ENCODE results near the gene MYOM3. TPM values are rescaled to one million over a fixed set of nuclear protein-coding genes. Genes with fewer than 3 reads are reported as not detected.

MYOM3 gene
- polyA plus RNA-seq, 2 of the 4 experiments (the other 2 are of a cell fraction) = 2.6 to 8.5 TPM

GRCh38 chr1:24118410-24119242 lies 6.7 kb upstream of the MYOM3 start (continued):
- TF ChIP-seq HOXA7 (CRISPR knock-in tag; IDR thresholded peaks at IDR 0.05) (no peak), ZC3H11A (IDR thresholded peaks at IDR 0.05) (no peak), TP53 (CRISPR knock-in tag; IDR thresholded peaks at IDR 0.05) (no peak), RARB (CRISPR knock-in tag; IDR thresholded peaks at IDR 0.05) (no peak), RNF2 (IDR thresholded peaks at IDR 0.05; ENCODE audit: borderline replicate concordance, low read depth) (no peak), RCOR1 (IDR thresholded peaks at IDR 0.05; ENCODE audit: low read depth, low read length) (no peak)

DNA sequence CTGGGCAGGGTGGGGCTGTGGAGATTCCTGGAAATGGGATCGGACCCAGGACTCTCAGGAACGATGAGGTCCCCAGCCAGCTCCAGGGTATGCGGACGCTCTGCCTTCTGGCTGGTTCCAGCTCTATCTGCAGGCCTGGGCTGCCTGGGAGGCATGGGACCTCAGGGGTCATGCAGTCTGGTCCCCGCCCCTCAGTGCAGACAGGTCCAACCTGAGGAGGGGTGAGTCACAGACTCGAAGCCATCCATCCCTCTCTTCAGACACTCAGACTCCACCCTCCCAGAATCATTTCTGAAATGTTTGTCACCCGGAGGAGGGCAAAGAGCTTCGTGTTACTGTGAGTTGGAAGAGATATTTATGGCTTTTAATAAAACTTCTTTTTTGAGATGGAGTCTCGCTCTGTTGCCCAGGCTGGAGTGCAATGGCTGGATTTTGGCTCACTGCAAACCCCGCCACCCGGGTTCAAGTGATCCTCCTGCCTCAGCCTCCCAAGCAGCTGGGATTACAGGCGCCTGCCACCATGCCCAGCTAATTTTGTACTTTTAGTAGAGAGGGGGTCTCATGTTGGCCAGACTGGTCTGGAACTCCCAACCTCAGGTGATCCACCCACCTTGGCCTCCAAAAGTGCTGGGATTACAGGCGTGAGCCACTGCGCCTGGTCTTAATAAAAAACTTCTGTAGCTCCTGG lies 5.9 kb upstream of the MYOM3 start:
- no peak for FAIRE-seq
- Histone ChIP-seq H3K4me2 (peak overlapping the region; percentile 47), H3K9me3 (no peaks in the 10 kb centered on the region), H3K27ac (peak overlapping the region; percentile 39 to 70; a peak in 5 of 6 replicates), H3K4me1 (peaks cover 24% of the 10 kb centered on the region), H3K4me3 (no peak overlapping the region)
- peak; percentile 43 to 56 for DNase-seq (ENCODE audit: low read depth in 1 of 2, low spot score in 1 of 2)
- peak; percentile 78 to 86 for ATAC-seq
- TF ChIP-seq, protein P1, sequence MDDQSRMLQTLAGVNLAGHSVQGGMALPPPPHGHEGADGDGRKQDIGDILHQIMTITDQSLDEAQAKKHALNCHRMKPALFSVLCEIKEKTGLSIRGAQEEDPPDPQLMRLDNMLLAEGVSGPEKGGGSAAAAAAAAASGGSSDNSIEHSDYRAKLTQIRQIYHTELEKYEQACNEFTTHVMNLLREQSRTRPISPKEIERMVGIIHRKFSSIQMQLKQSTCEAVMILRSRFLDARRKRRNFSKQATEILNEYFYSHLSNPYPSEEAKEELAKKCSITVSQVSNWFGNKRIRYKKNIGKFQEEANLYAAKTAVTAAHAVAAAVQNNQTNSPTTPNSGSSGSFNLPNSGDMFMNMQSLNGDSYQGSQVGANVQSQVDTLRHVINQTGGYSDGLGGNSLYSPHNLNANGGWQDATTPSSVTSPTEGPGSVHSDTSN (IDR thresholded peaks at IDR 0.05) = no peak
- TF ChIP-seq ESRRA (IDR thresholded peaks at IDR 0.05; ENCODE audit: borderline replicate concordance, low read length) (no peak), FOSL2 (IDR thresholded peaks at IDR 0.05) (no peak), FOSL2 (CRISPR knock-in tag; IDR thresholded peaks at IDR 0.05) (peak; percentile 33; the same call in 1 of the 2 replicates)
- whole genome bisulfite sequencing (ENCODE audit: missing lambda C conversion rate) = 61% methylated on average over 14 of the region's 14 CpGs
- ChIA-PET CTCF (interaction anchor here (1.0 kb wide), 1 partner anchor 47 kb away, joined by 3 read pairs; no protein-coding TSS in a partner anchor), POLR2A (interaction anchor here (1.2 kb wide), 1 partner anchor 9 kb away, joined by 3 read pairs; no protein-coding TSS in a partner anchor)

- FAIRE-seq = no peak
- H3K27ac ChIP-seq = peak overlapping the region; percentile 39 to 70; a peak in 4 of 6 replicates
- peaks cover 27% of the 10 kb centered on the region for H3K4me1 ChIP-seq
- no peak for ATAC-seq
- 92% methylated on average over 2 of the region's 2 CpGs for WGBS (ENCODE audit: missing lambda C conversion rate)
- CTCF ChIA-PET = interaction anchor here (1.0 kb wide), 1 partner anchor 46 kb away, joined by 3 read pairs; no protein-coding TSS in a partner anchor
- DNase-seq (ENCODE audit: low read depth in 1 of 2, low spot score in 1 of 2) = no peak
- no peak overlapping the region for H3K4me3 ChIP-seq
- H3K4me2 ChIP-seq = peak overlapping the region; percentile 47; the same call in 2 of the 3 replicates
- H3K9me3 ChIP-seq = no peaks in the 10 kb centered on the region
- POLR2A ChIA-PET = interaction anchor here (1.2 kb wide), 1 partner anchor 8 kb away, joined by 3 read pairs; no protein-coding TSS in a partner anchor
- TF ChIP-seq NPAS2 (CRISPR knock-in tag; IDR thresholded peaks at IDR 0.05; ENCODE audit: borderline replicate concordance) (no peak), ZFP36 (IDR thresholded peaks at IDR 0.05; ENCODE audit: borderline replicate concordance, partially characterized antibody) (no peak), EP300 (IDR thresholded peaks at IDR 0.05) (no peak), MYC (IDR thresholded peaks at IDR 0.05; ENCODE audit: borderline replicate concordance, low read length) (no peak), FOSL2 (IDR thresholded peaks at IDR 0.05) (no peak), FOSL2 (CRISPR knock-in tag; IDR thresholded peaks at IDR 0.05) (no peak), NFE2L2 (conservative IDR thresholded peaks at IDR 0.05; ENCODE audit: low read length) (no peak), POLR2AphosphoS2 (conservative IDR thresholded peaks at IDR 0.05; ENCODE audit: low read length) (no peak), MAFK (IDR thresholded peaks at IDR 0.05; ENCODE audit: partially characterized antibody) (no peak), BCL3 (IDR thresholded peaks at IDR 0.05) (no peak), ELK1 (IDR thresholded peaks at IDR 0.05; ENCODE audit: low read depth, low read length) (no peak), HDAC2 (IDR thresholded peaks at IDR 0.05) (no peak), HOXB13 (CRISPR knock-in tag; IDR thresholded peaks at IDR 0.05; ENCODE audit: low read depth) (no peak), SREBF2 (IDR thresholded peaks at IDR 0.05) (no peak)
- TF ChIP-seq, protein P1 (IDR thresholded peaks at IDR 0.05) = no peak
- TF ChIP-seq, protein P2, sequence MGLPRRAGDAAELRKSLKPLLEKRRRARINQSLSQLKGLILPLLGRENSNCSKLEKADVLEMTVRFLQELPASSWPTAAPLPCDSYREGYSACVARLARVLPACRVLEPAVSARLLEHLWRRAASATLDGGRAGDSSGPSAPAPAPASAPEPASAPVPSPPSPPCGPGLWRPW (IDR thresholded peaks at IDR 0.05) = no peak
Observed at GRCh38 chr1:24117132-24117531, 5.2 kb upstream of the MYOM3 start.

Measured in A549 (cell line).